OCI-LY7 (cell line): ENCODE results near the gene NOVA1. TPM values are rescaled to one million over a fixed set of nuclear protein-coding genes. Genes with fewer than 3 reads are reported as not detected.

Source experiments
- BruUV-seq: library from RNA; stranded (reverse); fragments of 400-500 nt; replicated peaks from 2 replicates; lab custom pipeline; 2021; lab: Mats Ljungman, UMichigan
- CTCF ChIA-PET: fragments of 300-600 bp; sonication (Branson Sonifier 250); formaldehyde crosslinking; loops from one replicate; lab custom pipeline; 2022; ENCODE audit warnings: antibody characterized with exemption; ENCODE audit not compliant: unreplicated experiment; lab: Charles Lee
- POLR2A ChIA-PET: fragments of 300-600 bp; sonication (Branson Sonifier 250); formaldehyde crosslinking; loops from one replicate; lab custom pipeline; 2022; ENCODE audit warnings: antibody characterized with exemption; lab: Charles Lee
- DNase-seq: peaks from one replicate; pipeline ENCODE4 v3.0.0-alpha.2; 2015; ENCODE audit warnings: low spot score
- H2AFZ ChIP-seq: fragments of 200-600 bp; sonication (generic), shearing (Covaris generic); 2 replicates; pipeline ENCODE4 v1.6.1; 2014; ENCODE audit warnings: mild to moderate bottlenecking, antibody characterized with exemption, low read length, moderate library complexity
- H3K27ac ChIP-seq: fragments of 200-600 bp; sonication (generic); 2 replicates; pipeline ENCODE4 v1.5.1; 2014; ENCODE audit warnings: mixed run types, low read depth, mild to moderate bottlenecking, moderate library complexity, low read length, inconsistent platforms; ENCODE audit not compliant: poor library complexity, severe bottlenecking
- H3K36me3 ChIP-seq: fragments of 200-600 bp; sonication (generic); 2 replicates; pipeline ENCODE4 v1.6.1; 2014; ENCODE audit warnings: mild to moderate bottlenecking, antibody characterized with exemption, low read length, moderate library complexity, mixed read lengths; ENCODE audit not compliant: insufficient read depth
- H3K4me1 ChIP-seq: fragments of 200-600 bp; sonication (generic); 2 replicates; pipeline ENCODE4 v1.5.1; 2014; ENCODE audit warnings: mild to moderate bottlenecking, low read length; ENCODE audit not compliant: insufficient read depth, poor library complexity, severe bottlenecking
- H3K4me2 ChIP-seq: fragments of 200-600 bp; sonication (generic); 2 replicates; pipeline ENCODE4 v1.6.1; 2014; ENCODE audit warnings: mild to moderate bottlenecking, low read length
- H3K4me3 ChIP-seq: fragments of 200-600 bp; sonication (generic); 2 replicates; pipeline ENCODE4 v1.5.1; 2014; ENCODE audit warnings: mild to moderate bottlenecking, low read depth, low read length; ENCODE audit not compliant: poor library complexity, severe bottlenecking
- H3K79me2 ChIP-seq: fragments of 200-600 bp; sonication (generic); 2 replicates; pipeline ENCODE4 v1.6.1; 2016; ENCODE audit warnings: low read depth, mild to moderate bottlenecking, low read length, moderate library complexity, mixed read lengths; ENCODE audit not compliant: insufficient read depth
- H3K9me2 ChIP-seq: fragments of 200-600 bp; sonication (generic); 2 replicates; pipeline ENCODE4 v1.6.1; 2016; ENCODE audit warnings: mild to moderate bottlenecking, low read length, mixed read lengths; ENCODE audit not compliant: insufficient read depth
- H3K9me3 ChIP-seq: fragments of 200-600 bp; sonication (generic); 2 replicates; pipeline ENCODE4 v1.6.1; 2014; ENCODE audit warnings: mild to moderate bottlenecking, mixed run types, low read length, mixed read lengths
- H4K20me1 ChIP-seq: fragments of 200-600 bp; sonication (generic); 2 replicates; pipeline ENCODE4 v1.6.1; 2014; ENCODE audit warnings: mild to moderate bottlenecking, antibody characterized with exemption, low read length, moderate library complexity, mixed read lengths; ENCODE audit not compliant: insufficient read depth
- CTCF ChIP-seq: fragments of 200-600 bp; sonication (generic); conservative IDR thresholded peaks from 2 replicates; pipeline ENCODE4 v1.5.1; 2014; ENCODE audit warnings: mild to moderate bottlenecking, antibody characterized with exemption, low read length, moderate library complexity, mixed read lengths
- EZH2phosphoT487 ChIP-seq: fragments of 200-600 bp; sonication (generic); IDR thresholded peaks from 2 replicates; pipeline ENCODE4 v1.6.1; 2018; ENCODE audit warnings: low read depth, borderline replicate concordance, mild to moderate bottlenecking, mixed run types, antibody characterized with exemption, low read length, moderate library complexity, mixed read lengths
- intact Hi-C: fragments of 100-400 bp; cut with micrococcal nuclease; formaldehyde crosslinking; loops from one replicate; pipeline ENCODE4 v1.10.0; 2022; ENCODE audit not compliant: unreplicated experiment
- total RNA-seq, 2 experiments: library from RNA; depleted of rRNA in 1 of 2; stranded (reverse); fragments of >200 nt in 1 of 2; shearing (Covaris generic) in 1 of 2; gene quantifications; 2 replicates each; pipeline ENCODE4 v1.2.3, GENCODE V29; 2014 to 2022

NOVA1 gene
- total RNA-seq, 2 experiments from 2014 or later, result not detected

- H3K9me2 ChIP-seq, result no peaks in the 10 kb centered on the region
- no peak for DNase-seq
- CTCF ChIA-PET, result no interaction called here
- H3K9me3 ChIP-seq, result peaks cover 27% of the 10 kb centered on the region; the same call in 1 of the 2 replicates
- no peak for TF ChIP-seq EZH2phosphoT487
- no peak for TF ChIP-seq CTCF
- H3K36me3 ChIP-seq, result no peaks in the 10 kb centered on the region
- BruUV-seq, result no TSS peak
- H3K4me3 ChIP-seq, result no peak overlapping the region
- no peaks in the 10 kb centered on the region for H3K4me1 ChIP-seq
- H3K27ac ChIP-seq, result no peak overlapping the region
- H4K20me1 ChIP-seq, result no peaks in the 10 kb centered on the region
- POLR2A ChIA-PET, result no interaction called here
- no peak overlapping the region for H3K4me2 ChIP-seq
- H2AFZ ChIP-seq, result no peak overlapping the region
- intact Hi-C loops, result no loop called here
- H3K79me2 ChIP-seq, result no peaks in the 10 kb centered on the region
These were observed 154.2 kb downstream of the NOVA1 start for GRCh38 chr14:26443654-26444053.

GRCh38 chr14:26429205-26429604, 168.6 kb downstream of the NOVA1 start:
- Histone ChIP-seq H3K4me1 (no peaks in the 10 kb centered on the region), H3K27ac (no peak overlapping the region), H3K9me3 (peaks cover 16% of the 10 kb centered on the region), H2AFZ (no peak overlapping the region), H3K4me2 (no peak overlapping the region), H4K20me1 (no peaks in the 10 kb centered on the region), H3K4me3 (no peak overlapping the region), H3K79me2 (no peaks in the 10 kb centered on the region), H3K36me3 (no peaks in the 10 kb centered on the region), H3K9me2 (no peaks in the 10 kb centered on the region)
- ChIA-PET CTCF (no interaction called here), POLR2A (interaction anchor here (0.7 kb wide), 1 partner anchor 18 kb away, joined by 3 read pairs; no protein-coding TSS in a partner anchor)
- TF ChIP-seq CTCF (no peak), EZH2phosphoT487 (no peak)
- no peak for DNase-seq
- intact Hi-C loops, result no loop called here
- no TSS peak for BruUV-seq

GRCh38 chr14:26427097-26427496, 170.7 kb downstream of the NOVA1 start:
- intact Hi-C loops, result no loop called here
- BruUV-seq, result no TSS peak

More at GRCh38 chr14:26427097-26427496, 170.7 kb downstream of the NOVA1 start:
- DNase-seq, result no peak
- ChIA-PET CTCF (no interaction called here), POLR2A (no interaction called here)
- Histone ChIP-seq H3K4me2 (no peak overlapping the region), H2AFZ (no peak overlapping the region), H3K4me1 (no peaks in the 10 kb centered on the region), H3K9me3 (peaks cover 16% of the 10 kb centered on the region; the same call in 1 of the 2 replicates), H3K4me3 (no peak overlapping the region), H3K79me2 (no peaks in the 10 kb centered on the region), H3K9me2 (no peaks in the 10 kb centered on the region), H4K20me1 (no peaks in the 10 kb centered on the region), H3K27ac (no peak overlapping the region), H3K36me3 (no peaks in the 10 kb centered on the region)
- no peak for TF ChIP-seq EZH2phosphoT487
- no peak for TF ChIP-seq CTCF
